Smooth muscle cell of the pulmonary artery (primary cell): ENCODE data around the gene NEK3. TPM values are rescaled to one million over a fixed set of nuclear protein-coding genes. Genes with fewer than 3 reads are reported as not detected.

Experiments
- total RNA-seq: library from RNA; depleted of rRNA; stranded (reverse); fragments of >200 nt; gene quantifications from 2 replicates; pipeline ENCODE4 v1.2.3, GENCODE V29; 2014

The NEK3 gene, protein sequence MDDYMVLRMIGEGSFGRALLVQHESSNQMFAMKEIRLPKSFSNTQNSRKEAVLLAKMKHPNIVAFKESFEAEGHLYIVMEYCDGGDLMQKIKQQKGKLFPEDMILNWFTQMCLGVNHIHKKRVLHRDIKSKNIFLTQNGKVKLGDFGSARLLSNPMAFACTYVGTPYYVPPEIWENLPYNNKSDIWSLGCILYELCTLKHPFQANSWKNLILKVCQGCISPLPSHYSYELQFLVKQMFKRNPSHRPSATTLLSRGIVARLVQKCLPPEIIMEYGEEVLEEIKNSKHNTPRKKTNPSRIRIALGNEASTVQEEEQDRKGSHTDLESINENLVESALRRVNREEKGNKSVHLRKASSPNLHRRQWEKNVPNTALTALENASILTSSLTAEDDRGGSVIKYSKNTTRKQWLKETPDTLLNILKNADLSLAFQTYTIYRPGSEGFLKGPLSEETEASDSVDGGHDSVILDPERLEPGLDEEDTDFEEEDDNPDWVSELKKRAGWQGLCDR
- total RNA-seq = 4.7 and 5.1 TPM in 2 replicates

DNA sequence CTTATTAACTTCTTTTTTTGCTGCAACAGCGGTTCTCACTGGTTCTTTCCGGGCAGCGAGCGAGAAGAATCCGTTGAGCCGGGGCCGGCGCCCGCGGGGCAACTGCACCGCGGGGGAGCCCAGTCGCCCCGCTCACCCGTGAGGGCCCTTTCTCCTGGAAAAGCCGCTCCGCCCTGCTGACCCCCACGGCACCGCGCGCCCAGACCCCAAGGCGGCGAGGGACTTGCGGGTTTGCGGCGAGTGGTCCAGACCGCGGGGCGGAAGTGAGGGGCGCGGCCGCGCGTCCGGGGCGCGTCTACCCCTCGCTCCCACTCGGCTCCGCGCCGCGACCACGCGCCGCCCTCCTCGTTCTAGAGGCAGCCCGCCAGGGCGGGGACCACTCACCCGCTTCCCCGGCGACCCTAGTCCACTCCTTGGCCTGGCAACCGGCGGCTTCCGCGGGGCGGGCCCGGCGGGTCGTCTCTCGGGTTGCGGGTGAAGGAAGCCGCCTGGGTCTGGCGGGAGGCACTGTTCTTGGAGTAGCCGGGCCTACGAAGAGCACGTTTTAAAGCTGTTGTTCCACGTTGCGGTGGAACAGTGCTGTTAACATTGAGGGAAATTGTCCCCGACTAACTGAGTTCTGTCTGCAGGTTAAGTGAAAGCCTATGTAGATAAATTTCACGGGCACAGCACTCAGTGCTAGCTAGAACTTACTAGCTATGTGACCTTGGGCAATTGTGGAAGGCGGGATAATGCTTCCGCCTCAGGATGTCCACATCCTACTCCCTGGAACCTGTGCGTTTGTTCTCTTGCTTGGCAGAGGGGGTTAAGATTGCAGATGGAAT is at the start of gene NEK3:
Gene NEK3, minus strand, starts transcription at position 439 of the 824 bp plus-strand sequence. CDS start 3,406 bp downstream, outside the sequence.

DNA sequence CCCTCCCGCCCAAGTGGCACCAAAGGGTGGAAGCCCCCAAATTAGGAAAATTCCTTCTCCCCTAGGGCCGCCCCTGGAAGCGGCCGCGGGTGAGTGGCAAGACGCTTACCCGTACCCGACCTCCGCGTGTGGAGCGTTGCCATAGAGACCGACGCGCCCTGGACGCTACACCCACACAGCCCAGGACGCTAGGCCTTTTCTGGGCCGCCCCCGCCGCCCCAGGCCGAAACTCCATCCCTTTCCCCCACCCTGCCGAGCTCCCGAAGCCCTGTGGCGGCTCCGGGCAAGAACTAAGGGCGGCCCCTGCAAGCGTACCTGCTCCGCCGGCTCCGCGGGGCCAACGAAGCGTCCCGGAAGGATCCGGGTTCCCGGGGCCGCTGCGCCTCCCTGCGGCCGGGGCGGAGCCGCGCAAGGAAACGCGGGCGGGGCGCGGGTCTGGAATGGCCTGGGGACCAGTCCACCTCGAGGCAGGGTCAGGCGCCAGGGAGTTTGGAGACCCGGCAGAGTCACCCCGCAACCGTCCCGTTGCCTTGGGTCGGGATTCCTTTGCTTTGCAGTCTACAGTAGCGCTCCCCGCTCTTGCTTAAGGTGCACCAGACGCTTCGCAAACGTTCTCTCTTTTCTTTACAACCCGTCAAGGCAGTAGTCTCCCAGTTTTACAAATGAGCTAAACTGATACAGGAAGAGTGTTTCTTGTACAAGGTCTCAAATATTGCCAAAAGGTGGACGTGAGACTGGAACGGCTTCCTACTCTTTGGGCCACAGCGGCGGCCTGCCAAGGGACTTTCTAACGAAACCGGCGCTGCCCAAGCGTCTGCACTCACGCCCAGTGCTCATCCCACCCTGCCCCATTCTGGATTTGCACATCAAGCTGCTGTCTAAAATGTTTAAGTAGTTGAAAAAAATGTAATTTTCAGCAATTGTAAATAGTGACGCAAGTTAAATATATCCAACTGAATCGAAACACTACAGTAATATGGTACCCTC is 30.4 kb downstream of the NEK3 start, which contains the start of gene NEK5:
Gene NEK5, minus strand, starts transcription at position 360 of the 987 bp plus-strand sequence. CDS start 1,591 bp downstream, outside the sequence.

Other genes starting within 250 kb of the NEK3 start
- gene ATP7B, start 148.1 kb downstream of the NEK3 start, total RNA-seq = 2.7 and 3.5 TPM in 2 replicates
- gene ALG11, start 147.2 kb downstream of the NEK3 start, total RNA-seq = 21.4 and 26.6 TPM in 2 replicates
- gene UTP14C, start 134.9 kb downstream of the NEK3 start, total RNA-seq = 18.6 and 23.7 TPM in 2 replicates
- gene NEK5, start 30.5 kb downstream of the NEK3 start, total RNA-seq = 0.26 and 0.79 TPM in 2 replicates
- 3.9 and 8.8 TPM in 2 replicates for gene THSD1, start 246.6 kb upstream of the NEK3 start, total RNA-seq